ENCODE results near the gene GPC1.

GRCh38 chr2:240512109-240512485, 76.6 kb downstream of the GPC1 start:
- TF ChIP-seq CTCF (conservative IDR thresholded peaks at IDR 0.05): no peak
- TF ChIP-seq ZFX (IDR thresholded peaks at IDR 0.05): no peak

Data from C4-2B (cell line).